ENCODE data around the gene ZC3H7B. TPM values are rescaled to one million over a fixed set of nuclear protein-coding genes. Genes with fewer than 3 reads are reported as not detected.

The ZC3H7B gene
- total RNA-seq, 1 donor from 2014 or later = 69.2 TPM

DNA sequence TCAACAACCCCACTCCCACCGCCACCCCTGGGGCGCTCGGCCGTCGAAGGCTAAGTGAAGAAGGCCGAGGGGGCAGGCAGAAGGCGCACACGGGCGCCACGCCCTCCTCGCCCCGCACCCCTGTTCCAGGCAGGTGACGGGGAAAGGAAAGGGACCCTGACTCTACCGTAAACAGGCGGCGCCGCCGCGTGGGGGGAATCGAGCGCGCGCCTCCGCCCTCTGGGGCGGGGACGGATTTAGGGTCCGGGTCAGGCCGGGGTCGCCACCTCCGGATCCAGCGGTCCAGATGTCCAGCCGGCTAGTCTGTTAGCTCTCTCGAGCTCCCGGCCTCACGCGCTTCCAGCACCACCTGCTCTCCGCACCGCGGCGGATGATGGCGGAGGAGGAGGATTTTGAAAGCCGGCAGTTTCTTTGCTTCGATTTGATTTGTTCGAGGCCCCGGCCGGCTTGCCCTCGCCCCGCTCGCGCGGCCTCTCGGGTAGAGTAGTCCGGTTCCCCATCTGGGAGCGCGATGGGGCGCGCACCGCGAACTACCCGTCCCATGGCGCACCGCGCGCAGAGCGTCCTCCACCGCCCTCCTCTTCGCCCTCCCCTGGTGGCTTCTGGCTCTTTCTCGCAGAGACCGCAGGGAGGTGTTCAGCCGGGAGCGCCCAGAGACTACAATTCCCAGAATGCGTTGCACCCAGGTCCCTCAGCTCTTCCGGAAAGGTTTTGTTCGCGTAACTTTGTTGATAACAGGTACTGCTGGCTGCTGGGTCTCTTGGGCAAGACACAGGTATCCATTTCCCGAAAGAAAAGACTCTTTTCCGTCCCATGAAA is 15.3 kb upstream of the ZC3H7B start, which contains the start of gene RANGAP1:
RANGAP1 (minus strand) TSS at position 368 of the 819 bp plus-strand sequence. CDS start 5,143 bp downstream, outside the sequence.
- DNase-seq (ENCODE audit: low spot score) = peak; percentile 98
- H3K27ac Mint-ChIP-seq (ENCODE audit: unreplicated experiment) = peak within 1 kb of the TSS; percentile 96
- H3K36me3 Mint-ChIP-seq (ENCODE audit: low read depth, unreplicated experiment) = peaks cover 9% of the 10 kb centered on the region
- TF ChIP-seq, protein P1, sequence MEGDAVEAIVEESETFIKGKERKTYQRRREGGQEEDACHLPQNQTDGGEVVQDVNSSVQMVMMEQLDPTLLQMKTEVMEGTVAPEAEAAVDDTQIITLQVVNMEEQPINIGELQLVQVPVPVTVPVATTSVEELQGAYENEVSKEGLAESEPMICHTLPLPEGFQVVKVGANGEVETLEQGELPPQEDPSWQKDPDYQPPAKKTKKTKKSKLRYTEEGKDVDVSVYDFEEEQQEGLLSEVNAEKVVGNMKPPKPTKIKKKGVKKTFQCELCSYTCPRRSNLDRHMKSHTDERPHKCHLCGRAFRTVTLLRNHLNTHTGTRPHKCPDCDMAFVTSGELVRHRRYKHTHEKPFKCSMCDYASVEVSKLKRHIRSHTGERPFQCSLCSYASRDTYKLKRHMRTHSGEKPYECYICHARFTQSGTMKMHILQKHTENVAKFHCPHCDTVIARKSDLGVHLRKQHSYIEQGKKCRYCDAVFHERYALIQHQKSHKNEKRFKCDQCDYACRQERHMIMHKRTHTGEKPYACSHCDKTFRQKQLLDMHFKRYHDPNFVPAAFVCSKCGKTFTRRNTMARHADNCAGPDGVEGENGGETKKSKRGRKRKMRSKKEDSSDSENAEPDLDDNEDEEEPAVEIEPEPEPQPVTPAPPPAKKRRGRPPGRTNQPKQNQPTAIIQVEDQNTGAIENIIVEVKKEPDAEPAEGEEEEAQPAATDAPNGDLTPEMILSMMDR (IDR thresholded peaks at IDR 0.05; ENCODE audit: unreplicated experiment) = no peak
- no peaks in the 10 kb centered on the region for H3K9me3 Mint-ChIP-seq (ENCODE audit: unreplicated experiment)
- H3K27me3 Mint-ChIP-seq (ENCODE audit: unreplicated experiment) = peaks cover 7% of the 10 kb centered on the region
- H3K4me3 Mint-ChIP-seq (ENCODE audit: unreplicated experiment) = peak within 1 kb of the TSS; percentile 92
- H3K4me1 Mint-ChIP-seq (ENCODE audit: unreplicated experiment) = peaks cover 19% of the 10 kb centered on the region

DNA sequence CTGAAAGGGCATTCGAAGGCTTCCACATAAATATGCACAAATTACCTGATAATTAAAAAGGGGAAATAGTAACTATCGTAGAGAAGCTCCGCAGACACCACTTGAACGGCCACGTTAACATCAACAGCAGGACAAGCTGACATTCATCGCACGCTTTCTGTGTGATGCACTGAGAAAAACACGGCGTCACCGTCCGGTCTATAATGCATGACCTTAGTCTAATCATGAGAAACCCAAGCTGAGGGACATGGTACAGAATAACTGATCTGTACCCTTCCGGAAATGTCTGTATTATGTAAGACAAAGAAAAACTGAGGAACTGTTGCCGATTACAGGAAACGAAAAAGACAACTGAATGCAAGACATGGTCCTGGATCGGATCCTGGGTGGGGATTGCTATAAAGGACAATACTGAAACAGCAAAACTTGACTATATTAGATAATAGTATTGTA is 14.7 kb upstream of the ZC3H7B start:
- peak; percentile 14 for DNase-seq (ENCODE audit: low spot score)
- peaks cover 7% of the 10 kb centered on the region for H3K27me3 Mint-ChIP-seq (ENCODE audit: unreplicated experiment)
- H3K4me3 Mint-ChIP-seq (ENCODE audit: unreplicated experiment) = peak overlapping the region; percentile 92
- H3K36me3 Mint-ChIP-seq (ENCODE audit: low read depth, unreplicated experiment) = peaks cover 9% of the 10 kb centered on the region
- TF ChIP-seq, protein P1 (IDR thresholded peaks at IDR 0.05; ENCODE audit: unreplicated experiment) = no peak
- H3K9me3 Mint-ChIP-seq (ENCODE audit: unreplicated experiment) = no peaks in the 10 kb centered on the region
- H3K27ac Mint-ChIP-seq (ENCODE audit: unreplicated experiment) = peak overlapping the region; percentile 96
- peaks cover 19% of the 10 kb centered on the region for H3K4me1 Mint-ChIP-seq (ENCODE audit: unreplicated experiment)

DNA sequence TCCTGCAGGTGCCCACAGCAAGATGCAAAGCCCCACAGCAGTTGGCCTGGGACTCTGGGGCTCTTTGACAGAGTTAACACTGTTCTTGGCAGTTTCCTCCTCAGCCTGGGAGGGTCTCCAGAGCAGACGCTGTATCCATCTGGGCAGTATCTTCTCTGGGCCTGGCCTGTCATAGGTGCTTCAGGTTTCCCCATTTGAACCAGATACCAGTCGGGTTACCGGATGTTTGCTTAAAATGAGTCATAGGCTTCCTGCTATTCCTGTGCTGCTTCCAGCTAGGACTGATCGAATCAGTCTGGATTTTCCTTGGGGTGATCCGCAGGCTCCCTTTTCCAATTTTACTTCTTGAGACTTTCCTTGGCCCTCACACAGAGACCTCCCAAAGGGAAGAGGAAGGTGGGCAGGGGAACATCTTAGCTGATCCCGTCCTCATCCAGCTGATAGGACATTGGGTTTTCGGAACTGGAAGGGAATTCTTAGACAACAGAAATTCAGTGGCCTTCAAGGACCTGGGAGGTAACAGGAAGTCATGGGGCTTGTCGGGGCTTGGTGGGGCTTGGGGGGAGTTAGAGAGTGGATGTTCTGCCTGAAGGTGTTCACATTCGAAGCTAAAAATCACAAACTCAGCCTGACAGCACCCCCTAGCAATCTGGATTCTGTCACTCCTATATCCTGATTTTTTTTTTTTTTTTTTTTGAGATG is 12.9 kb upstream of the ZC3H7B start:
- Mint-ChIP-seq H3K4me1 (ENCODE audit: unreplicated experiment) (peaks cover 19% of the 10 kb centered on the region), H3K27ac (ENCODE audit: unreplicated experiment) (peak overlapping the region; percentile 87), H3K9me3 (ENCODE audit: unreplicated experiment) (no peaks in the 10 kb centered on the region), H3K36me3 (ENCODE audit: low read depth, unreplicated experiment) (peaks cover 8% of the 10 kb centered on the region), H3K27me3 (ENCODE audit: unreplicated experiment) (peaks cover 7% of the 10 kb centered on the region), H3K4me3 (ENCODE audit: unreplicated experiment) (no peak overlapping the region)
- TF ChIP-seq, protein P1 (IDR thresholded peaks at IDR 0.05; ENCODE audit: unreplicated experiment) = no peak
- peak; percentile 22 for DNase-seq (ENCODE audit: low spot score)

DNA sequence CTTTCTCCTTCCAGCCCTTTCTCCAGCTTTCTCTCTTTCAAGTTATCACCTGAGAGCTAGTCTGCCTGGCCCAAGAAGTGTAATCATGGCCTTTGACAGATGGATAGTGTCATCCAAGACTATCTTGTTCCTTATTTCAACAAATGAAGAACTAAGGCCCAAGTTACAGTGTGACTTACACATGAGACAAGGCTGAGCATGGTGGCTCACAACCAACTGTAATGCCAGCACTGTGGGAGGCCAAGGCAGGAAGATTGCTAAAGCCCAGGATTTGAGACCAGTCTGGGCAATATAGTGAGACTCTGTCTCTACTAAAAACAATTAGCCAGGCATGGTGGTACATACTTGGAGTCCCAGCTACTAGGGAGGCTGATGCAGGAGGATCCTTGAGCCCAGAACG is 11.7 kb upstream of the ZC3H7B start:
- TF ChIP-seq, protein P1 (IDR thresholded peaks at IDR 0.05; ENCODE audit: unreplicated experiment) = no peak
- H3K27me3 Mint-ChIP-seq (ENCODE audit: unreplicated experiment) = peaks cover 7% of the 10 kb centered on the region
- H3K9me3 Mint-ChIP-seq (ENCODE audit: unreplicated experiment) = no peaks in the 10 kb centered on the region
- peaks cover 5% of the 10 kb centered on the region for H3K36me3 Mint-ChIP-seq (ENCODE audit: low read depth, unreplicated experiment)
- peaks cover 19% of the 10 kb centered on the region for H3K4me1 Mint-ChIP-seq (ENCODE audit: unreplicated experiment)
- peak overlapping the region; percentile 83 for H3K27ac Mint-ChIP-seq (ENCODE audit: unreplicated experiment)
- no peak overlapping the region for H3K4me3 Mint-ChIP-seq (ENCODE audit: unreplicated experiment)
- DNase-seq (ENCODE audit: low spot score) = no peak

All from endothelial cell (in vitro differentiated cells).